Fibroblast of lung (primary cell): Measurements from ENCODE around the gene ALMS1.

Experiments
- CTCF ChIP-seq, 2 donors: IDR thresholded peaks in 1 of 2; conservative IDR thresholded peaks in 1 of 2; 1 replicate in 1 of 2; 2 replicates in 1 of 2; pipeline ENCODE4 v1.5.1; 2011 to 2012; ENCODE audit warnings: low read length in 2 of 2, control low read depth in 1 of 2, inconsistent platforms in 1 of 2, low read depth in 1 of 2, mild to moderate bottlenecking in 1 of 2
- EZH2 ChIP-seq: IDR thresholded peaks from 2 replicates; pipeline ENCODE4 v1.5.1; 2012; ENCODE audit warnings: low read length, control low read depth, mild to moderate bottlenecking; ENCODE audit errors: missing control alignments

DNA sequence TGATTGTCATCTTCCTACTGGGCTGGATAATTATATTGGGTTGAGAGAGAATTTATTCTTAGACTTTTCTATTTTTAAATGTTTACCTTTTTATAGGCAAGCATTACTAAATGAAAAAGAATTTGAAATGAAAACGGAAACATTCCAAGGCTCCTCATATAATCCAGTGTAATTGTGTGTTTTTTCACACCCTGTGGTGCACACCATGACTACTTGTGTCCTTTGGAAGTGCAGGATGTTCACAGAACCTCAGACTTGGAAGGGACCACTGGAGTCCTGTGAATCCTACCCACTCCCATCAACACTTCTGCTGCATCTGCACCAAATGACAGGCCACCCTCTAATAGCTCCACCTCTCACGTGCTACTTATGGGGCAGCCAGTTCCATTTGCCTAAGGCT lies 208.6 kb downstream of the ALMS1 start:
- TF ChIP-seq CTCF (conservative IDR thresholded peaks at IDR 0.05 in 1 of 2, IDR thresholded peaks at IDR 0.05 in 1 of 2; ENCODE audit: low read depth in 1 of 2, low read length in 2 of 2) = no peak
- no peak for TF ChIP-seq EZH2
